CD14-positive monocyte (primary cell): Measurements from ENCODE around the gene CYP3A5. TPM values are rescaled to one million over a fixed set of nuclear protein-coding genes. Genes with fewer than 3 reads are reported as not detected.

Experiments used
- DNase-seq, 3 donors: peaks; one replicate each; pipeline ENCODE4 v3.0.0-alpha.2; 2011 to 2022
- H2AFZ ChIP-seq: 2 replicates; pipeline ENCODE4 v1.6.0; 2012; ENCODE audit warnings: mild to moderate bottlenecking, low read depth, low read length, inconsistent platforms; ENCODE audit not compliant: insufficient read depth, poor library complexity, severe bottlenecking
- H3K27ac ChIP-seq, 2 donors: 1 replicate in 1 of 2; 2 replicates in 1 of 2; pipeline ENCODE4 v1.5.1; 2012 to 2013; ENCODE audit warnings: low read length in 2 of 2, control low read depth in 1 of 2, inconsistent platforms in 1 of 2, low read depth in 1 of 2, mild to moderate bottlenecking in 1 of 2
- H3K27me3 ChIP-seq, 2 donors: one replicate each; pipeline versions ENCODE4 v1.6.0 to v1.6.1; 2011 to 2013; ENCODE audit warnings: low read length in 2 of 2; ENCODE audit not compliant: control insufficient read depth in 2 of 2, insufficient read depth in 2 of 2
- H3K36me3 ChIP-seq, 2 donors: replicated peaks in 1 of 2; 1 replicate in 1 of 2; 2 replicates in 1 of 2; pipeline versions ENCODE4 v1.5.1 to v1.6.1; 2012 to 2013; ENCODE audit warnings: low read length in 2 of 2, control low read depth in 1 of 2, inconsistent platforms in 1 of 2, mild to moderate bottlenecking in 1 of 2; ENCODE audit not compliant: insufficient read depth in 2 of 2, control insufficient read depth in 1 of 2
- H3K4me1 ChIP-seq, 2 donors: 1 replicate in 1 of 2; 2 replicates in 1 of 2; pipeline versions ENCODE4 v1.5.1 to v1.6.1; 2012 to 2013; ENCODE audit warnings: low read length in 2 of 2, control low read depth in 1 of 2, inconsistent platforms in 1 of 2, mild to moderate bottlenecking in 1 of 2, moderate library complexity in 1 of 2; ENCODE audit not compliant: insufficient read depth in 2 of 2, control insufficient read depth in 1 of 2
- H3K4me2 ChIP-seq: replicated peaks from 2 replicates; pipeline ENCODE3; 2012; ENCODE audit warnings: low read length, moderate library complexity, mild to moderate bottlenecking; ENCODE audit not compliant: poor library complexity, severe bottlenecking; ENCODE audit errors: extremely low read depth
- H3K4me3 ChIP-seq, 3 experiments: fragments of 200-600 bp in 1 of 3; sonication (generic) in 1 of 3; replicated peaks in 1 of 3; 1 replicate in 2 of 3; 2 replicates in 1 of 3; pipeline ENCODE4 v1.5.1; 2011 to 2013; ENCODE audit warnings: low read length in 3 of 3, mild to moderate bottlenecking in 3 of 3, control low read depth in 2 of 3, low read depth in 2 of 3, inconsistent platforms in 1 of 3, moderate library complexity in 1 of 3
- H3K79me2 ChIP-seq: 2 replicates; pipeline ENCODE4 v1.6.0; 2012; ENCODE audit warnings: mild to moderate bottlenecking, control low read depth, inconsistent platforms, low read length, moderate library complexity; ENCODE audit not compliant: insufficient read depth
- H3K9ac ChIP-seq: 2 replicates; pipeline ENCODE4 v1.6.0; 2017; ENCODE audit warnings: low read length, mild to moderate bottlenecking; ENCODE audit not compliant: insufficient read depth, poor library complexity, severe bottlenecking
- H3K9me3 ChIP-seq, 2 donors: replicated peaks in 1 of 2; 1 replicate in 1 of 2; 2 replicates in 1 of 2; pipeline versions ENCODE4 v1.5.1 to v1.6.1; 2012 to 2013; ENCODE audit warnings: low read length in 2 of 2, control low read depth in 1 of 2; ENCODE audit not compliant: control insufficient read depth in 1 of 2, insufficient read depth in 1 of 2
- H4K20me1 ChIP-seq: 2 replicates; pipeline ENCODE4 v1.6.0; 2012; ENCODE audit warnings: mild to moderate bottlenecking, low read length, control low read depth, moderate library complexity; ENCODE audit not compliant: insufficient read depth
- H3K27ac Mint-ChIP-seq, 7 donors: one replicate each; pipeline ENCODE4 v1.8.0; 2020; ENCODE audit warnings: mild to moderate bottlenecking in 7 of 7, mixed read lengths in 7 of 7, moderate library complexity in 6 of 7, inconsistent platforms in 2 of 7
- H3K27me3 Mint-ChIP-seq, 3 donors: one replicate each; pipeline ENCODE4 v1.8.0; 2021 to 2022; ENCODE audit warnings: low read depth in 3 of 3, mild to moderate bottlenecking in 3 of 3, mixed read lengths in 3 of 3, moderate library complexity in 3 of 3, inconsistent platforms in 1 of 3
- H3K36me3 Mint-ChIP-seq, 2 donors: one replicate each; pipeline ENCODE4 v1.8.0; 2020; ENCODE audit warnings: mixed read lengths in 2 of 2, inconsistent platforms in 1 of 2, mild to moderate bottlenecking in 1 of 2
- H3K4me1 Mint-ChIP-seq: one replicate; pipeline ENCODE4 v1.8.0; 2020; ENCODE audit warnings: mild to moderate bottlenecking, mixed read lengths
- H3K4me3 Mint-ChIP-seq, 2 donors: one replicate each; pipeline ENCODE4 v1.8.0; 2020; ENCODE audit warnings: mild to moderate bottlenecking in 2 of 2, mixed read lengths in 2 of 2, moderate library complexity in 1 of 2
- H3K9me3 Mint-ChIP-seq, 7 donors: one replicate each; pipeline ENCODE4 v1.8.0; 2020 to 2022; ENCODE audit warnings: mixed read lengths in 7 of 7, mild to moderate bottlenecking in 6 of 7, moderate library complexity in 6 of 7, inconsistent platforms in 2 of 7
- WGBS: methylation state at CpG from one replicate; pipeline ENCODE4 v1.1.5; 2013; ENCODE audit warnings: missing lambda C conversion rate; ENCODE audit not compliant: insufficient coverage; 5-methylcytosine and 5-hydroxymethylcytosine counted together
- intact Hi-C, 2 donors: fragments of 100-400 bp; cut with micrococcal nuclease; formaldehyde crosslinking; loops; one replicate each; pipeline versions ENCODE4 v1.15.0 to v1.15.1; 2023
- polyA plus RNA-seq, 3 donors: library from polyadenylated mRNA; depleted of rRNA in 1 of 3; unstranded in 2 of 3; stranded (reverse) in 1 of 3; fragments of 300-500 nt in 2 of 3; fragments of >200 nt in 1 of 3; fragmentation: Illumina TruSeq in 2 of 3; gene quantifications; 1 replicate in 2 of 3; 2 replicates in 1 of 3; pipeline ENCODE4 v1.2.3, GENCODE V29; 2012 to 2021
- TF ChIP-seq, protein P1 (sequence below): fragments of 200-600 bp; IDR thresholded peaks from one replicate; pipeline ENCODE4 v1.8.0; 2022; ENCODE audit warnings: antibody characterized with exemption, mild to moderate bottlenecking

Gene CYP3A5
- polyA plus RNA-seq, 3 donors: 0.05 TPM; not detected in 2

DNA sequence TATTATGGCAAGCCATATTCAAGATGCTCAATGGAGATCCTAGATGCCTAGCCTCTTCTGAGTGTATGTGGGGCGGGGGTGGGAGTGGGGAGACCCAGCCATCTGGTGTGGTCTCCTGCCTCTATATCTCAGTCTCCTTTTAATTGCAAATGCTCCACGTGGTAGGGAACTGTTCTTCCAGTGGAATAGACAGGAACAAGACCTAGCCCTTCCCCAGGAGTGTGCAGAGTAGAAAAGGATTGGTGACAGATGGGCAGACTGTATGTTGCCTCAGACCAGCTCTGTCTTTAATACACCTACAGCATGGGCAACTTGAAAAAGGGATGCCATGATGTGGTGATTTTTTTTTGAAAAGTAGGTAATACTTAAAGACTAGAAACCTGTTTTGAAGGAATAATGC lies 12.6 kb downstream of the CYP3A5 start:
- H3K27ac Mint-ChIP-seq: no peak overlapping the region
- Histone ChIP-seq H3K79me2 (no peaks in the 10 kb centered on the region), H3K27me3 (no peaks in the 10 kb centered on the region), H4K20me1 (no peaks in the 10 kb centered on the region), H2AFZ (no peak overlapping the region), H3K4me1 (peaks cover 9 to 17% of the 10 kb centered on the region in 2 donors), H3K9ac (no peak overlapping the region), H3K27ac (no peak overlapping the region), H3K4me3 (no peak overlapping the region), H3K4me2 (no peak overlapping the region), H3K36me3 (no peaks in the 10 kb centered on the region), H3K9me3 (no peaks in the 10 kb centered on the region)
- intact Hi-C loops: no loop called here
- H3K36me3 Mint-ChIP-seq: peaks cover 16 to 17% of the 10 kb centered on the region in 2 donors
- peaks cover 0 to 4% (median 0%) of the 10 kb centered on the region in 3 donors for H3K27me3 Mint-ChIP-seq
- DNase-seq: no peak
- no peak overlapping the region for H3K4me3 Mint-ChIP-seq
- TF ChIP-seq, protein P1, sequence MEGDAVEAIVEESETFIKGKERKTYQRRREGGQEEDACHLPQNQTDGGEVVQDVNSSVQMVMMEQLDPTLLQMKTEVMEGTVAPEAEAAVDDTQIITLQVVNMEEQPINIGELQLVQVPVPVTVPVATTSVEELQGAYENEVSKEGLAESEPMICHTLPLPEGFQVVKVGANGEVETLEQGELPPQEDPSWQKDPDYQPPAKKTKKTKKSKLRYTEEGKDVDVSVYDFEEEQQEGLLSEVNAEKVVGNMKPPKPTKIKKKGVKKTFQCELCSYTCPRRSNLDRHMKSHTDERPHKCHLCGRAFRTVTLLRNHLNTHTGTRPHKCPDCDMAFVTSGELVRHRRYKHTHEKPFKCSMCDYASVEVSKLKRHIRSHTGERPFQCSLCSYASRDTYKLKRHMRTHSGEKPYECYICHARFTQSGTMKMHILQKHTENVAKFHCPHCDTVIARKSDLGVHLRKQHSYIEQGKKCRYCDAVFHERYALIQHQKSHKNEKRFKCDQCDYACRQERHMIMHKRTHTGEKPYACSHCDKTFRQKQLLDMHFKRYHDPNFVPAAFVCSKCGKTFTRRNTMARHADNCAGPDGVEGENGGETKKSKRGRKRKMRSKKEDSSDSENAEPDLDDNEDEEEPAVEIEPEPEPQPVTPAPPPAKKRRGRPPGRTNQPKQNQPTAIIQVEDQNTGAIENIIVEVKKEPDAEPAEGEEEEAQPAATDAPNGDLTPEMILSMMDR: no peak
- WGBS: no CpG with 5 or more reads among the region's 2 CpGs
- peaks cover 0 to 2% (median 0%) of the 10 kb centered on the region in 7 donors for H3K9me3 Mint-ChIP-seq
- H3K4me1 Mint-ChIP-seq: peaks cover 26% of the 10 kb centered on the region

DNA sequence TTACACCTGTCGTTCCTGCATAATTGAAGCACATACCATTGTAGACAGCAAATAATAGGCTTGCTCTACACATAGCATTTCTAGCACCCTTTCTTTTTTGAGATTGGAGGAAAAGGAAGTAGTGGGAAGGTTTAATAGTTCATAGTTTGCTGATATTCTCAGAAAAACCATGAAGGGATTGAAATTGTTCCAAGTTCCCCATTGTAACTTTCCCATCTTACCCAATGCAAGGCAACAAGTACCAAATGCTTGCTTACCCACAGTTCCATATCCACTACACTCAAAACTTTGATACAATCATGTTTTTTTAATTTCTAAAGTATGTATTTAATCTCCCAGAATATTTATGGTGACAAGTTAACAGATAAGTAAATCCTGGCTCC lies 13.8 kb downstream of the CYP3A5 start:
- peaks cover 0 to 4% (median 0%) of the 10 kb centered on the region in 3 donors for H3K27me3 Mint-ChIP-seq
- H3K9me3 Mint-ChIP-seq: peaks cover 0 to 2% (median 2%) of the 10 kb centered on the region in 7 donors
- H3K4me1 Mint-ChIP-seq: peaks cover 20% of the 10 kb centered on the region
- no peak overlapping the region for H3K4me3 ChIP-seq
- intact Hi-C loops: no loop called here
- no peaks in the 10 kb centered on the region for H3K79me2 ChIP-seq
- TF ChIP-seq, protein P1: no peak
- no peaks in the 10 kb centered on the region for H3K27me3 ChIP-seq
- no peak overlapping the region for H2AFZ ChIP-seq
- no peak for DNase-seq
- H3K27ac ChIP-seq: no peak overlapping the region
- H3K36me3 ChIP-seq: no peaks in the 10 kb centered on the region
- peaks cover 17 to 18% of the 10 kb centered on the region in 2 donors for H3K36me3 Mint-ChIP-seq
- no peaks in the 10 kb centered on the region for H3K9me3 ChIP-seq
- H3K4me2 ChIP-seq: no peak overlapping the region
- H3K9ac ChIP-seq: no peak overlapping the region
- H3K4me1 ChIP-seq: peaks cover 8 to 14% of the 10 kb centered on the region in 2 donors
- WGBS: no CpG with 5 or more reads among the region's 1 CpG
- no peak overlapping the region for H3K27ac Mint-ChIP-seq
- no peak overlapping the region for H3K4me3 Mint-ChIP-seq
- H4K20me1 ChIP-seq: no peaks in the 10 kb centered on the region
